ENCODE results near the gene TMEM247.

DNA sequence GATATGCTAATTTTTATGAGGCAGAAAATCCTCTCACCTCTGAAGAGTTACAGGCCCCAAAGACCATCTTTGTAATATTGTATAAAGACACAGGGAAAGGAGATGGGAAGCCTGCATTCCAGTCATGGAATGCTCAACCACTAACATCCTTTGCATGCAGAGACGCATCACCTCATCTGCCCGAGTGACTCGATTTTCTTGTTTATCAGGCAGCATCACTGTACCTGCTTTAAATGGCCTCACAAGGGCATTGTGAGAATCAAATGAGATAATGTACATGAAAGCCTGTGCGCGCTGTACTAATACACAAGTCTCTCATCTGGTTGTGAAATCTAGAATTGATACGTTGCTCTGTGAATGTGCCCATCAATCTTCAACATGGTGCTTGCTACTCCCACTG lies 10.2 kb upstream of the TMEM247 start:
- TF ChIP-seq POLR2A (IDR thresholded peaks at IDR 0.05) = no peak
- TF ChIP-seq, protein P1, sequence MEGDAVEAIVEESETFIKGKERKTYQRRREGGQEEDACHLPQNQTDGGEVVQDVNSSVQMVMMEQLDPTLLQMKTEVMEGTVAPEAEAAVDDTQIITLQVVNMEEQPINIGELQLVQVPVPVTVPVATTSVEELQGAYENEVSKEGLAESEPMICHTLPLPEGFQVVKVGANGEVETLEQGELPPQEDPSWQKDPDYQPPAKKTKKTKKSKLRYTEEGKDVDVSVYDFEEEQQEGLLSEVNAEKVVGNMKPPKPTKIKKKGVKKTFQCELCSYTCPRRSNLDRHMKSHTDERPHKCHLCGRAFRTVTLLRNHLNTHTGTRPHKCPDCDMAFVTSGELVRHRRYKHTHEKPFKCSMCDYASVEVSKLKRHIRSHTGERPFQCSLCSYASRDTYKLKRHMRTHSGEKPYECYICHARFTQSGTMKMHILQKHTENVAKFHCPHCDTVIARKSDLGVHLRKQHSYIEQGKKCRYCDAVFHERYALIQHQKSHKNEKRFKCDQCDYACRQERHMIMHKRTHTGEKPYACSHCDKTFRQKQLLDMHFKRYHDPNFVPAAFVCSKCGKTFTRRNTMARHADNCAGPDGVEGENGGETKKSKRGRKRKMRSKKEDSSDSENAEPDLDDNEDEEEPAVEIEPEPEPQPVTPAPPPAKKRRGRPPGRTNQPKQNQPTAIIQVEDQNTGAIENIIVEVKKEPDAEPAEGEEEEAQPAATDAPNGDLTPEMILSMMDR (IDR thresholded peaks at IDR 0.05) = no peak
